Measurements from ENCODE around the gene DAP. TPM values are rescaled to one million over a fixed set of nuclear protein-coding genes. Genes with fewer than 3 reads are reported as not detected.

The DAP gene, protein sequence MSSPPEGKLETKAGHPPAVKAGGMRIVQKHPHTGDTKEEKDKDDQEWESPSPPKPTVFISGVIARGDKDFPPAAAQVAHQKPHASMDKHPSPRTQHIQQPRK
- total RNA-seq, result 42.7 and 52.3 TPM in 2 replicates

DNA sequence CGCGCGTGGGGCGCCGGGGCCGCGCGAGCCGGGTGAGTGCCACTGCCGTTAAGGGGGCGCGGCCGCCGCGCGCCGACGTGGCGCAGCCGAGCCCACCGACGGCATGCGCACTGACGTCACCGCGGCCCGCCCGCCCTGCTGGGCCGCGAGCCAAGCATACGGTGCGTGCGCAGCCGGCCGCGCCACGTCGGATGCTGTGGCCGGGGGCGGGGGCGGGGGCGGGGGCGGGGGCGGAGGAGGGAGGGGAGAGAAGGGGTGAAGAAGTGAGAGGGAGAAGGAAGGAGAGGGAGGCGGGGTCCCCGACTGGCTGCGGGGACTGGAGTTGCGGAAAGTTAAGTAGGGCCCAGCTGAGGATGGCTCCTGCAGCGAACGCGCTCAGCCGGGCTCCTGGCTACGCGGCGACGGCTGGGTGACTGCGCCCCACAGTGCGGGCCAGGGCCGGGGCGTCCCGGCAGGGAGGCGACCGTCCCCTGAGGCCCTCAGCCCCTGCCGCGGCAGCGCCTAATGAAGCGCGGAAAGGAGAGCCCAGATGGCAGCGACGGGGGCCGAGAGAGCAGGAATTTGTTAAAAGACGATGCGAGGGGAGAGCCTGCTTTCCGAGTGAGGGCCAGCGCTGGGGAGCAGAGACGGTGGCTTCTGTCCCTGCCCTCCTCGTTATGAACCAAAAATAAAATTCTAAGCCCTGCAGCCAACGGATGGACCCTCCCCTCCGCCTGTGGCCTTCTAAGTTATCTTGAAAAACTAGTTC lies at the start of gene DAP:
Gene DAP, minus strand, starts transcription at position 50 of the 748 bp plus-strand sequence. CDS start 166 bp downstream, outside the sequence.

Other genes starting within 250 kb of the DAP start
- 1.9 and 2.3 TPM in 2 replicates for gene ANKRD33B, start 197.2 kb downstream of the DAP start, total RNA-seq